ENCODE measurements around the gene FOSB.

Gene FOSB

GRCh38 chr19:45523642-45524256 is 56.0 kb downstream of the FOSB start:
- H4K20me1 ChIP-seq (ENCODE audit: insufficient read depth), result no peaks in the 10 kb centered on the region
- no peaks in the 10 kb centered on the region for H3K27me3 ChIP-seq (ENCODE audit: insufficient read depth, low read depth)
- H2AFZ ChIP-seq (ENCODE audit: low read depth), result no peak overlapping the region
- peaks cover 5% of the 10 kb centered on the region for H3K4me1 ChIP-seq (ENCODE audit: low read depth, poor library complexity, severe bottlenecking)
- TF ChIP-seq CTCF (conservative IDR thresholded peaks at IDR 0.05; ENCODE audit: low read depth, low read length), result peak; percentile 95
- no peak overlapping the region for H3K4me3 ChIP-seq (IDR thresholded peaks at IDR 0.05; ENCODE audit: insufficient read depth, low read depth, low read length)
- no peaks in the 10 kb centered on the region for H3K79me2 ChIP-seq (ENCODE audit: insufficient read depth, low read depth)
- H3K9ac ChIP-seq, result no peak overlapping the region
- H3K36me3 ChIP-seq (ENCODE audit: insufficient read depth), result no peaks in the 10 kb centered on the region
- H3K27ac ChIP-seq, result no peak overlapping the region
- H3K4me2 ChIP-seq, result no peak overlapping the region

DNA sequence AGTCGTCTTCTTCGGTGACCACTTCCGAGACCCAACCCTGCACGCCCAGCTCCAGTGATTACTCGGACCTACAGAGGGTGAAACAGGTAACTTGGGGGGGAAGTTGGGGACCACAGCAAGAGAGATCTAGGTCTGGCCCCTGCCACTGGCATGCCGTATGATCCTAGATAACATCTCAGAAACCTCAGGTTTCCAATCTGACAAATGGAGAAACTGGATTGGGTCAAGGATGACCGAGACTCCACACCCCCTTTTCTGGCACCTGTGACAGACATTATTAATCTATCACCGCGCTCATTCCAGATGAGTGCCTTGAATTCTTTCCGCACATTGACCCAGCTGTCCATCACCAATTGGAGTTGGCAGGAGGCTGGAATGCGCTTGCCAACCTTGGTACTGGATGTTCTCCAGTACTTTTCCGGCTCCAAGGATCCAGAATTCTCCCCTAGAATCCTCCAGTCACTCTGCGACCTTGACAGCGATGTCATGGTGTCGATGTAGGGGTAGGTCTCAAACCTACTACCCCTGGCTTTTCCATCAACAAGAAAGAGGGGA is 56.9 kb downstream of the FOSB start:
- Histone ChIP-seq H3K27me3 (ENCODE audit: insufficient read depth, low read depth) (no peaks in the 10 kb centered on the region), H3K4me3 (IDR thresholded peaks at IDR 0.05; ENCODE audit: insufficient read depth, low read depth, low read length) (no peak overlapping the region), H3K36me3 (ENCODE audit: insufficient read depth) (no peaks in the 10 kb centered on the region), H2AFZ (ENCODE audit: low read depth) (no peak overlapping the region), H4K20me1 (ENCODE audit: insufficient read depth) (no peaks in the 10 kb centered on the region), H3K4me2 (no peak overlapping the region), H3K79me2 (ENCODE audit: insufficient read depth, low read depth) (no peaks in the 10 kb centered on the region), H3K9ac (no peak overlapping the region), H3K4me1 (ENCODE audit: low read depth, poor library complexity, severe bottlenecking) (peaks cover 5% of the 10 kb centered on the region), H3K27ac (no peak overlapping the region)
- TF ChIP-seq CTCF (conservative IDR thresholded peaks at IDR 0.05; ENCODE audit: low read depth, low read length), result no peak
